Type B pancreatic cell (in vitro differentiated cells): Measurements from ENCODE around the gene DNAL1. TPM values are rescaled to one million over a fixed set of nuclear protein-coding genes. Genes with fewer than 3 reads are reported as not detected.
"Not testable (repeated sequence)": the region's sequence is repeated elsewhere in the genome, so short reads cannot be mapped to it uniquely, and the experiment has no call there.

Experiments used
- DNase-seq: peaks from one replicate; pipeline ENCODE4 v3.0.0; 2021; ENCODE audit warnings: mixed read lengths; ENCODE audit not compliant: unreplicated experiment; ENCODE audit errors: extremely low spot score
- H3K27ac Mint-ChIP-seq: 2 replicates; pipeline ENCODE4 v1.8.0; 2021; ENCODE audit warnings: mild to moderate bottlenecking, mixed read lengths
- H3K27me3 Mint-ChIP-seq: 2 replicates; pipeline ENCODE4 v1.8.0; 2021; ENCODE audit warnings: mixed read lengths
- H3K36me3 Mint-ChIP-seq: 2 replicates; pipeline ENCODE4 v1.8.0; 2021; ENCODE audit warnings: mixed read lengths
- H3K4me1 Mint-ChIP-seq: one replicate; pipeline ENCODE4 v1.8.0; 2021; ENCODE audit warnings: mixed read lengths; ENCODE audit not compliant: unreplicated experiment
- H3K4me3 Mint-ChIP-seq: 2 replicates; pipeline ENCODE4 v1.8.0; 2021; ENCODE audit warnings: mild to moderate bottlenecking, mixed read lengths
- H3K9me3 Mint-ChIP-seq: 2 replicates; pipeline ENCODE4 v1.8.0; 2021; ENCODE audit warnings: mixed read lengths
- total RNA-seq: library from RNA; stranded (reverse); gene quantifications from 2 replicates; pipeline ENCODE4 v1.2.1, GENCODE V29; 2021; ENCODE audit warnings: low replicate concordance
- TF ChIP-seq, protein P1 (sequence below): fragments of 200-600 bp; sonication (generic); conservative IDR thresholded peaks from 2 replicates; pipeline ENCODE4 v1.5.0; 2021; ENCODE audit warnings: antibody characterized with exemption, mild to moderate bottlenecking

The DNAL1 gene
- total RNA-seq, 1 donor from 2014 or later, result 20.3 TPM

DNA sequence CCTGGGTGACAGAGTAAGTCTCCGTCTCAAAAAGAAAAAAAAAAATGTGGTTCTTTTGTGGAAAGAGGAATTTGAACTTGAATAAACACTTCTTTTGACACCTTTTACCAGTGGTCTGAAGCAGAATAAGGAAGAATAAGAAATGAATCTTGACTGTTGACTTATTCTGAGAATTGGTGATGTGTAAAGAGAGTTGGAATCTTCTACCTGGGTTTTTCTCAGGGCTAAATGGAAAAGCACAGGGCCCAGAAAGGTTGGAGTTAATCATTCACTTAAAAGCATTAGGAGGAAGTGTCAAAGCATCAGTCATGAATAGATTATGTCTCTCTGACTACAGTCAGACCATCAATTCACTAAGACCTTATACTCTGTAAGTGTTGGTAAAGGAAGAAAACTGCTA, 55.5 kb downstream of the DNAL1 start:
- no peaks in the 10 kb centered on the region for H3K27me3 Mint-ChIP-seq
- no peaks in the 10 kb centered on the region for H3K4me1 Mint-ChIP-seq
- TF ChIP-seq, protein P1, sequence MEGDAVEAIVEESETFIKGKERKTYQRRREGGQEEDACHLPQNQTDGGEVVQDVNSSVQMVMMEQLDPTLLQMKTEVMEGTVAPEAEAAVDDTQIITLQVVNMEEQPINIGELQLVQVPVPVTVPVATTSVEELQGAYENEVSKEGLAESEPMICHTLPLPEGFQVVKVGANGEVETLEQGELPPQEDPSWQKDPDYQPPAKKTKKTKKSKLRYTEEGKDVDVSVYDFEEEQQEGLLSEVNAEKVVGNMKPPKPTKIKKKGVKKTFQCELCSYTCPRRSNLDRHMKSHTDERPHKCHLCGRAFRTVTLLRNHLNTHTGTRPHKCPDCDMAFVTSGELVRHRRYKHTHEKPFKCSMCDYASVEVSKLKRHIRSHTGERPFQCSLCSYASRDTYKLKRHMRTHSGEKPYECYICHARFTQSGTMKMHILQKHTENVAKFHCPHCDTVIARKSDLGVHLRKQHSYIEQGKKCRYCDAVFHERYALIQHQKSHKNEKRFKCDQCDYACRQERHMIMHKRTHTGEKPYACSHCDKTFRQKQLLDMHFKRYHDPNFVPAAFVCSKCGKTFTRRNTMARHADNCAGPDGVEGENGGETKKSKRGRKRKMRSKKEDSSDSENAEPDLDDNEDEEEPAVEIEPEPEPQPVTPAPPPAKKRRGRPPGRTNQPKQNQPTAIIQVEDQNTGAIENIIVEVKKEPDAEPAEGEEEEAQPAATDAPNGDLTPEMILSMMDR, result no peak
- DNase-seq, result no peak
- no peak overlapping the region for H3K27ac Mint-ChIP-seq
- H3K36me3 Mint-ChIP-seq, result peaks cover 15% of the 10 kb centered on the region
- no peak overlapping the region for H3K4me3 Mint-ChIP-seq
- no peaks in the 10 kb centered on the region for H3K9me3 Mint-ChIP-seq

DNA sequence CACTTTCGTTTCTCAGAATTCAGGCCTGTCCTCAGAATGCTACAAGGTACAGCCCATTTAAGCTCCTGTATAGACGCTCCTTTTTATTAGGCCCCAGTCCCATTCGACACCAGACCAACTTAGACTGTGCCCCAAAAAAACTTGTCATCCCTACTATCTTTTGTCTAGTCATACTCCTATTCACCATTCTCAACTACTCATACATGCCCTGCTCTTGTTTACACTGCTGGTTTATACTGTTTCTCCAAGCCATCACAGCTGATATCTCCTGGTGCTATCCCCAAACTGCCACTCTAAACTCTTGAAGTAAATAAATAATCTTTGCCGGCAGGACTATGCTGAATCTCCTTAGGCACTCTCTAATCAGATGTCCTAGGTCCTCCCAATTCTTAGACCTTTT, 63.3 kb downstream of the DNAL1 start:
- not testable (repeated sequence) for H3K27me3 Mint-ChIP-seq, H3K4me3 Mint-ChIP-seq, DNase-seq, H3K27ac Mint-ChIP-seq, H3K9me3 Mint-ChIP-seq
- peaks cover 16% of the 10 kb centered on the region for H3K36me3 Mint-ChIP-seq
- H3K4me1 Mint-ChIP-seq, result peaks cover 32% of the 10 kb centered on the region

DNA sequence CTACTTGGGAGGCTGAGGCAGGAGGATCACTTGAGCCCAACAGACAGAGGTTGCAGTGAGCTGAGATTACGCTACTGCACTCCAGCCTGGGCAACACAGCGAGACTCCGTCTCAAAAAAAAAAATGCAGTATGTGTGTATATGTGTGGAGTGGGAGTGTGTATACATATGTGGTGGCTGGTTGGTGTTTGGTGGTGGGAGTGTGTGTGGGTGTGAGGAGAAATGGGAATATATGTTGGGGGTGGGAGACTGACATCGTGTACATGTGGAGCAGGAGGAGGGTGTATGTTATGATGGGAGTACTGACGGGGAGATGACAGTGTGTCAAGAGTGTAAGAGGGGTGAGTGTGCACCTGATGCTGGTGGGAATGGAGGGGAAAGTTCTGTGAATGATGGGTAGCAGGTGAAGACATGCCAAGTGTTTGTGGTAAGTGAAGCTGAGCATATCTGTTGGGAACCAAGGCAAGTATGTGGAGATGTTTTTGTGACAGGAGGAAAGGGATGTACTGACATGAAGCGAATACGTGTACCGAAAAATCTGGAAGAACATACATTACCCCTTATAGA, 65.2 kb downstream of the DNAL1 start:
- peak overlapping the region; percentile 4 for H3K27ac Mint-ChIP-seq

DNA sequence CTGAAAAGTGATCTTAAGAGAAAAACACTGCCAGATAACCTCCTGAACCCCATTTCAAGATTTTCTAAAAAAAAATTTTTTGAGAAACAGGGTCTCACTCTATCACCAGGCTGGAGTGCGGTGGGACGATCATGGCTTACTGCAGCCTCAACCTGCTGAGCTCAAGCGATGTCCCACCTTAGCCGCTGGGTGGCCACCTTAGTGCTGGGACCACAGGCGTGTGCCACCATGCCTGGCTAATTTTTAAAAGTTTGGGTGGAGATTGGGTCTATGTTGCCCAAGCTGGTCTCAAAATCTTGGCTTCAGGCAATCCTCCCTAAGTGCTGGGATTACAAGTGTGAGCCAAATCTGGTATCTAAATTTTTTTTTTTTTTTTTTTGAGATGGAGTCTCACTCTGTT, 66.0 kb downstream of the DNAL1 start:
- no peak overlapping the region for H3K27ac Mint-ChIP-seq
- peaks cover 8% of the 10 kb centered on the region for H3K36me3 Mint-ChIP-seq
- H3K27me3 Mint-ChIP-seq, result no peaks in the 10 kb centered on the region
- H3K9me3 Mint-ChIP-seq, result no peaks in the 10 kb centered on the region
- TF ChIP-seq, protein P1, result peak; percentile 34
- peaks cover 47% of the 10 kb centered on the region for H3K4me1 Mint-ChIP-seq
- H3K4me3 Mint-ChIP-seq, result no peak overlapping the region
- no peak for DNase-seq

More for the DNA sequence above, 65.2 kb downstream of the DNAL1 start:
- DNase-seq, result peak; percentile 7
- H3K36me3 Mint-ChIP-seq, result peaks cover 6% of the 10 kb centered on the region
- H3K4me3 Mint-ChIP-seq, result peak overlapping the region; percentile 38
- H3K27me3 Mint-ChIP-seq, result no peaks in the 10 kb centered on the region
- no peaks in the 10 kb centered on the region for H3K9me3 Mint-ChIP-seq
- peaks cover 43% of the 10 kb centered on the region for H3K4me1 Mint-ChIP-seq
- TF ChIP-seq, protein P1, result no peak

DNA sequence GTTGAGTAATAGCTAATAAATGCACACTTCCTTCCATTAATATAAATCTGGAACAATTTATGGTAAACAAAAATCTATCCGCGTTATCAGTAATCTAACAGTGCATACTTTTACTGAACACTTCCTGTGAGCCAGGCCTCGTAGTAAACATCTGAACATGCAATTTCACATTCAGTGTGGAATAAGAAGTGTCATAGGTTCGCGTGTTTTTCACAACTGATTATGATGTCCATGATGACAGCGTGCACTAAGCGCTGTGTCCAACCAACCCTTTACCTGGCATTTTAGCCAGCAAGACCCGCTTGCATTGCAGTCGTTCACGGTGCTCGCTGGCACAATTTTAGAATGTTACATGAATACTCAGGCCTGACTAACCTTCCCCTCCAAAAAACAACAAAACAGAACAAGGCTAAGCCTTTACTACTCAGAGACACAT, 67.3 kb downstream of the DNAL1 start:
- TF ChIP-seq, protein P1, result no peak
- peak overlapping the region; percentile 94 for H3K27ac Mint-ChIP-seq
- no peak for DNase-seq
- H3K4me1 Mint-ChIP-seq, result peaks cover 47% of the 10 kb centered on the region
- H3K9me3 Mint-ChIP-seq, result no peaks in the 10 kb centered on the region
- peak overlapping the region; percentile 97 for H3K4me3 Mint-ChIP-seq
- H3K36me3 Mint-ChIP-seq, result peaks cover 9% of the 10 kb centered on the region
- H3K27me3 Mint-ChIP-seq, result no peaks in the 10 kb centered on the region

DNA sequence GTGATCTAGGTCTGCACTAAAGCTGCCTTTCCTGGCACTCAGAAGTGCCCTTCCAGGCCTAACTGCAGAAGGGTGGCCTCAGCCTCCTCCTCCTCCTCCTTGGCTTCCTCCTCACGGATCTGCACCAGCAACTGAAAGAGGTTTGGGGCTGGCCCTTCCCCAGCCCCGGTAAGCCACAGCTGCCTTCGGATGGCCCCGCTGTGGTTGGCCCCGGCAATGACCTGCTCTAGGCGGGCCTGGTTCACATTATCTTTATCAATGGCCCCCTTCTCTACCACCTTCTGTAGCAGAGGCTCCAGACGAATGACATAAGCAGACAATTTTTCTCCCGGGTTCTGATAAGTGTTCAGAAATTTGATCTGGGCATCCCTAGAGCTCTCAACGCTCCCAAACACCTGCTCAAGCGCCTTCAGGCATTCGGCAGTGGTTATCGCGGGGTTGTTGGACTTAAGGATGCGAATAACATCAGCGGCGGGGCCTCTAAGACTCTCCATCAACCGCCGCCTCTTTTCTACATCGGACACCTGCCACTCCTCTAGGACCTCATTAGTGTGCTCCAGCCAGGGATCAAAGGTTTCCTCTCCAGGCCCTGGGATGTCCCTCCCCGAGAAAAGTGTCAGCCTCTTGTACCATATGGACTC, 67.9 kb downstream of the DNAL1 start:
- Mint-ChIP-seq H3K9me3 (no peaks in the 10 kb centered on the region), H3K36me3 (peaks cover 9% of the 10 kb centered on the region), H3K4me1 (peaks cover 50% of the 10 kb centered on the region), H3K4me3 (peak overlapping the region; percentile 97), H3K27ac (peak overlapping the region; percentile 94), H3K27me3 (no peaks in the 10 kb centered on the region)
- TF ChIP-seq, protein P1, result peak; percentile 26
- DNase-seq, result no peak
